GM12872 (cell line): ENCODE results near the gene WNT1.

Experiments used
- TF ChIP-seq, protein P1 (sequence below): IDR thresholded peaks from 3 replicates; pipeline ENCODE4 v1.5.1; 2011; ENCODE audit warnings: low read depth, mild to moderate bottlenecking, low read length, moderate library complexity; ENCODE audit not compliant: insufficient read depth

WNT1 gene

DNA sequence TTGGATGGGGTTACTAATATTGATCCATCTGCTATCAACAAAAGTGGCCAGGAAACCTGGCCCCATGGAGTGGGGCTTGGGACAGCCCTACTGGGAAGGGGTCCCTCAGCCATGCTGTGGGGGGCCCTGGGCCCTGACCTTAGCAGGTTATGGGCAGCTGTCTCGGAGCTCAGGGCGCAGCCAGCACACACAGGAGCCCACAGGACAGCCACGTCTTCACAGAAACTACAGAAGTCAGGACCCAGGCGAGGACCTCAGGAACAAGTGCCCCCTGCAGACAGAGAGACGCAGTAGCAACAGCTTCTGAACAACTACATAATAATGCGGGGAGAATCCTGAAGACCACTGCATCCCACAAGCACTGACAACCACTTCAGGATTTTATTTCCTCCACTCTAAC, 41.0 kb upstream of the WNT1 start:
- TF ChIP-seq, protein P1, sequence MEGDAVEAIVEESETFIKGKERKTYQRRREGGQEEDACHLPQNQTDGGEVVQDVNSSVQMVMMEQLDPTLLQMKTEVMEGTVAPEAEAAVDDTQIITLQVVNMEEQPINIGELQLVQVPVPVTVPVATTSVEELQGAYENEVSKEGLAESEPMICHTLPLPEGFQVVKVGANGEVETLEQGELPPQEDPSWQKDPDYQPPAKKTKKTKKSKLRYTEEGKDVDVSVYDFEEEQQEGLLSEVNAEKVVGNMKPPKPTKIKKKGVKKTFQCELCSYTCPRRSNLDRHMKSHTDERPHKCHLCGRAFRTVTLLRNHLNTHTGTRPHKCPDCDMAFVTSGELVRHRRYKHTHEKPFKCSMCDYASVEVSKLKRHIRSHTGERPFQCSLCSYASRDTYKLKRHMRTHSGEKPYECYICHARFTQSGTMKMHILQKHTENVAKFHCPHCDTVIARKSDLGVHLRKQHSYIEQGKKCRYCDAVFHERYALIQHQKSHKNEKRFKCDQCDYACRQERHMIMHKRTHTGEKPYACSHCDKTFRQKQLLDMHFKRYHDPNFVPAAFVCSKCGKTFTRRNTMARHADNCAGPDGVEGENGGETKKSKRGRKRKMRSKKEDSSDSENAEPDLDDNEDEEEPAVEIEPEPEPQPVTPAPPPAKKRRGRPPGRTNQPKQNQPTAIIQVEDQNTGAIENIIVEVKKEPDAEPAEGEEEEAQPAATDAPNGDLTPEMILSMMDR = peak; percentile 35; the same call in 1 of the 3 replicates

GRCh38 chr12:48938805-48939204, 39.3 kb upstream of the WNT1 start:
- TF ChIP-seq, protein P1 = no peak

- TF ChIP-seq, protein P1 = no peak
Observed at GRCh38 chr12:48940181-48940580, 37.9 kb upstream of the WNT1 start.

DNA sequence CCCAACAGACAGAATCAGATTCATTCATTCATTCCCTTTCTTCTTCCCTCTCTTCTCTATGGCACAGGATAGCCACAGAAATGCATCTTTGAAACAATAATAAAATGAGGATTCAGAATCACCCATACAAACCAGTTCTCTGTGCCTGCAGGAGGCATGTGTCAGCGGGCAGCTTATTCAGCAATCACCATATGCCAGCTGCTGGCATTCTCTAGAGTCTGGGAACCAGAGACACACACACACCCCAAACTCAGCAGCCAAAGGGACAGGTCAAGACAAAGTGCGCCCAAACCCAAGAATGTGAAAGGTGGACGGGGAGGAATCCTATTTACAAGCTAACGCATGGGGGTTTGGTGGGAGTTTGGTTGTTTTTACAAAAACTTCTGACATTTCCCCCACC, 34.9 kb upstream of the WNT1 start:
- TF ChIP-seq, protein P1 = no peak

- TF ChIP-seq, protein P1 = no peak
Observed at GRCh38 chr12:48946205-48946604, 31.9 kb upstream of the WNT1 start.

- TF ChIP-seq, protein P1 = no peak
Observed at GRCh38 chr12:48946943-48947342, 31.2 kb upstream of the WNT1 start.

GRCh38 chr12:48947727-48948126, 30.4 kb upstream of the WNT1 start:
- TF ChIP-seq, protein P1 = no peak

- TF ChIP-seq, protein P1 = no peak
Observed at GRCh38 chr12:48952691-48953090, 25.4 kb upstream of the WNT1 start.
